Retinal pigment epithelial cell (primary cell): ENCODE data around the gene INCENP.
"Not testable (repeated sequence)": the region's sequence is repeated elsewhere in the genome, so short reads cannot be mapped to it uniquely, and the experiment has no call there.

Experiments used
- DNase-seq: peaks from one replicate; pipeline ENCODE4 v3.0.0-alpha.2; 2010; ENCODE audit warnings: low read depth
- H3K4me3 ChIP-seq: 2 replicates; pipeline ENCODE4 v1.5.1; 2011; ENCODE audit warnings: mild to moderate bottlenecking, low read length, control low read depth, moderate library complexity
- CTCF ChIP-seq: conservative IDR thresholded peaks from 2 replicates; pipeline ENCODE4 v1.5.1; 2011; ENCODE audit warnings: low read depth, low read length, control low read depth, inconsistent platforms

Gene INCENP

GRCh38 chr11:62190011-62190410 lies 66.2 kb downstream of the INCENP start, which contains the start of gene SCGB1D1:
SCGB1D1 (plus strand) TSS chr11:62190216; CDS start chr11:62190285, 69 bp downstream.
- no peak for DNase-seq
- no peak for TF ChIP-seq CTCF
- H3K4me3 ChIP-seq = no peak within 1 kb of the TSS

- no peak overlapping the region for H3K4me3 ChIP-seq
- no peak for TF ChIP-seq CTCF
- DNase-seq = no peak
Measured at GRCh38 chr11:62193952-62194351, 70.1 kb downstream of the INCENP start.

- DNase-seq = not testable (repeated sequence)
Measured at GRCh38 chr11:62195010-62195409, 71.2 kb downstream of the INCENP start.

GRCh38 chr11:62195945-62196344 lies 72.1 kb downstream of the INCENP start:
- DNase-seq = no peak
- no peak overlapping the region for H3K4me3 ChIP-seq
- no peak for TF ChIP-seq CTCF

More at GRCh38 chr11:62195010-62195409, 71.2 kb downstream of the INCENP start:
- not testable (repeated sequence) for H3K4me3 ChIP-seq

- DNase-seq, H3K4me3 ChIP-seq: not testable (repeated sequence)
Measured at GRCh38 chr11:62197400-62197799, 73.6 kb downstream of the INCENP start.

- DNase-seq = no peak
- no peak for TF ChIP-seq CTCF
- no peak overlapping the region for H3K4me3 ChIP-seq
Measured at GRCh38 chr11:62201376-62201775, 77.6 kb downstream of the INCENP start.
